OCI-LY1 (cell line): Measurements from ENCODE around the gene ZNF557.

Experiments used
- H2AFZ ChIP-seq: fragments of 200-600 bp; sonication (generic), shearing (Covaris generic); 2 replicates; pipeline ENCODE4 v1.6.0; 2014; ENCODE audit warnings: antibody characterized with exemption, mild to moderate bottlenecking, low read length
- H3F3A ChIP-seq: fragments of 200-600 bp; sonication (generic), shearing (Covaris generic); 2 replicates; pipeline ENCODE4 v1.6.0; 2014; ENCODE audit warnings: mild to moderate bottlenecking, antibody characterized with exemption, low read length, moderate library complexity; ENCODE audit not compliant: insufficient read depth
- H3K27ac ChIP-seq: fragments of 200-600 bp; sonication (generic); 2 replicates; pipeline ENCODE4 v1.5.1; 2014; ENCODE audit warnings: low read length, mixed run types, mild to moderate bottlenecking, low read depth; ENCODE audit not compliant: poor library complexity, severe bottlenecking
- H3K27me3 ChIP-seq: fragments of 200-600 bp; sonication (generic); 2 replicates; pipeline ENCODE4 v1.6.0; 2014; ENCODE audit warnings: antibody characterized with exemption, mild to moderate bottlenecking, low read length, moderate library complexity; ENCODE audit not compliant: insufficient read depth
- H3K36me3 ChIP-seq: fragments of 200-600 bp; sonication (generic); 2 replicates; pipeline ENCODE4 v1.6.1; 2014; ENCODE audit warnings: mild to moderate bottlenecking, antibody characterized with exemption, low read length, moderate library complexity, mixed read lengths; ENCODE audit not compliant: insufficient read depth
- H3K4me1 ChIP-seq: fragments of 200-600 bp; sonication (generic); 2 replicates; pipeline ENCODE4 v1.5.1; 2014; ENCODE audit warnings: mild to moderate bottlenecking, low read length, moderate library complexity; ENCODE audit not compliant: insufficient read depth, severe bottlenecking
- H3K4me2 ChIP-seq: fragments of 200-600 bp; sonication (generic), shearing (Covaris generic); 2 replicates; pipeline ENCODE4 v1.6.1; 2014; ENCODE audit warnings: low read length
- H3K4me3 ChIP-seq: fragments of 200-600 bp; sonication (generic); 2 replicates; pipeline ENCODE4 v1.5.1; 2014; ENCODE audit warnings: low read length, low read depth, mild to moderate bottlenecking, mixed read lengths; ENCODE audit not compliant: poor library complexity, severe bottlenecking
- H3K79me2 ChIP-seq: fragments of 200-600 bp; shearing (Covaris generic); 2 replicates; pipeline ENCODE4 v1.6.1; 2016; ENCODE audit warnings: mixed run types, low read length, mixed read lengths; ENCODE audit not compliant: insufficient read depth
- H3K9ac ChIP-seq: fragments of 200-600 bp; sonication (generic), shearing (Covaris generic); 2 replicates; pipeline ENCODE4 v1.6.1; 2014; ENCODE audit warnings: mild to moderate bottlenecking, low read length, mixed read lengths
- H3K9me2 ChIP-seq: fragments of 200-600 bp; sonication (generic), shearing (Covaris generic); 2 replicates; pipeline ENCODE4 v1.6.1; 2014; ENCODE audit warnings: low read depth, mild to moderate bottlenecking, low read length, mixed read lengths
- H3K9me3 ChIP-seq: fragments of 200-600 bp; shearing (Covaris generic); 2 replicates; pipeline ENCODE4 v1.6.1; 2014; ENCODE audit warnings: low read length, mixed read lengths
- H4K20me1 ChIP-seq: fragments of 200-600 bp; sonication (generic), shearing (Covaris generic); 2 replicates; pipeline ENCODE4 v1.6.0; 2016; ENCODE audit warnings: mild to moderate bottlenecking, low read length; ENCODE audit not compliant: insufficient read depth
- CTCF ChIP-seq: fragments of 200-600 bp; sonication (generic), shearing (Covaris generic); IDR thresholded peaks from 2 replicates; pipeline ENCODE4 v1.5.1; 2017; ENCODE audit warnings: mild to moderate bottlenecking, antibody characterized with exemption, low read length, moderate library complexity, mixed read lengths
- EZH2 ChIP-seq: fragments of 200-600 bp; sonication (generic), shearing (Covaris generic); IDR thresholded peaks from 2 replicates; pipeline ENCODE4 v1.8.0; 2017; ENCODE audit warnings: borderline replicate concordance, mixed run types, mild to moderate bottlenecking, antibody characterized with exemption, low read length, moderate library complexity, mixed read lengths

ZNF557 gene

GRCh38 chr19:7113233-7113632, 43.7 kb downstream of the ZNF557 start:
- H3K27me3 ChIP-seq: peaks cover 18% of the 10 kb centered on the region
- no peak overlapping the region for H3K9ac ChIP-seq
- H3K4me3 ChIP-seq: no peak overlapping the region
- no peaks in the 10 kb centered on the region for H3K9me2 ChIP-seq
- TF ChIP-seq EZH2: no peak
- TF ChIP-seq CTCF: no peak
- peaks cover 4% of the 10 kb centered on the region for H3K4me1 ChIP-seq
- no peak overlapping the region for H2AFZ ChIP-seq
- no peaks in the 10 kb centered on the region; the same call in 1 of the 2 replicates for H3K36me3 ChIP-seq
- peaks cover 5% of the 10 kb centered on the region; the same call in 1 of the 2 replicates for H3K9me3 ChIP-seq
- H3K4me2 ChIP-seq: no peak overlapping the region
- no peak overlapping the region for H3K27ac ChIP-seq
- H4K20me1 ChIP-seq: no peaks in the 10 kb centered on the region
- no peaks in the 10 kb centered on the region for H3F3A ChIP-seq
- no peaks in the 10 kb centered on the region for H3K79me2 ChIP-seq

- H3K36me3 ChIP-seq: no peaks in the 10 kb centered on the region; the same call in 1 of the 2 replicates
- peaks cover 5% of the 10 kb centered on the region; the same call in 1 of the 2 replicates for H3K9me3 ChIP-seq
- no peak overlapping the region for H3K9ac ChIP-seq
- H3K9me2 ChIP-seq: no peaks in the 10 kb centered on the region
- H3K27ac ChIP-seq: no peak overlapping the region
- no peaks in the 10 kb centered on the region for H3F3A ChIP-seq
- H4K20me1 ChIP-seq: no peaks in the 10 kb centered on the region
- TF ChIP-seq EZH2 (no peak), CTCF (no peak)
- H3K79me2 ChIP-seq: no peaks in the 10 kb centered on the region
- no peak overlapping the region for H3K4me2 ChIP-seq
- no peak overlapping the region for H2AFZ ChIP-seq
- no peak overlapping the region for H3K4me3 ChIP-seq
- H3K4me1 ChIP-seq: peaks cover 4% of the 10 kb centered on the region
- H3K27me3 ChIP-seq: peaks cover 25% of the 10 kb centered on the region
Measured at GRCh38 chr19:7115721-7116120, 46.2 kb downstream of the ZNF557 start.

- H3F3A ChIP-seq: no peaks in the 10 kb centered on the region
- H3K4me3 ChIP-seq: no peak overlapping the region
- H3K27me3 ChIP-seq: peaks cover 25% of the 10 kb centered on the region
- H2AFZ ChIP-seq: no peak overlapping the region
- no peaks in the 10 kb centered on the region for H3K79me2 ChIP-seq
- H4K20me1 ChIP-seq: no peaks in the 10 kb centered on the region
- H3K36me3 ChIP-seq: no peaks in the 10 kb centered on the region; the same call in 1 of the 2 replicates
- no peak overlapping the region for H3K4me2 ChIP-seq
- no peak overlapping the region for H3K9ac ChIP-seq
- H3K27ac ChIP-seq: no peak overlapping the region
- H3K9me2 ChIP-seq: no peaks in the 10 kb centered on the region
- H3K9me3 ChIP-seq: peaks cover 5% of the 10 kb centered on the region; the same call in 1 of the 2 replicates
- TF ChIP-seq EZH2: no peak
- no peak for TF ChIP-seq CTCF
- peaks cover 4% of the 10 kb centered on the region for H3K4me1 ChIP-seq
Measured at GRCh38 chr19:7117248-7117647, 47.7 kb downstream of the ZNF557 start.
